ENCODE results near the gene ITFG1. TPM values are rescaled to one million over a fixed set of nuclear protein-coding genes. Genes with fewer than 3 reads are reported as not detected.
A peak's percentile ranks its signal among the peaks of the same experiment; 100 is the strongest.

ITFG1 gene
- total and polyA plus RNA-seq, 9 of the 15 experiments (the other 6 are each of a cell fraction or from before 2014, with no cell fraction given), result 17.1 to 83.5 (median 35.8) TPM

DNA sequence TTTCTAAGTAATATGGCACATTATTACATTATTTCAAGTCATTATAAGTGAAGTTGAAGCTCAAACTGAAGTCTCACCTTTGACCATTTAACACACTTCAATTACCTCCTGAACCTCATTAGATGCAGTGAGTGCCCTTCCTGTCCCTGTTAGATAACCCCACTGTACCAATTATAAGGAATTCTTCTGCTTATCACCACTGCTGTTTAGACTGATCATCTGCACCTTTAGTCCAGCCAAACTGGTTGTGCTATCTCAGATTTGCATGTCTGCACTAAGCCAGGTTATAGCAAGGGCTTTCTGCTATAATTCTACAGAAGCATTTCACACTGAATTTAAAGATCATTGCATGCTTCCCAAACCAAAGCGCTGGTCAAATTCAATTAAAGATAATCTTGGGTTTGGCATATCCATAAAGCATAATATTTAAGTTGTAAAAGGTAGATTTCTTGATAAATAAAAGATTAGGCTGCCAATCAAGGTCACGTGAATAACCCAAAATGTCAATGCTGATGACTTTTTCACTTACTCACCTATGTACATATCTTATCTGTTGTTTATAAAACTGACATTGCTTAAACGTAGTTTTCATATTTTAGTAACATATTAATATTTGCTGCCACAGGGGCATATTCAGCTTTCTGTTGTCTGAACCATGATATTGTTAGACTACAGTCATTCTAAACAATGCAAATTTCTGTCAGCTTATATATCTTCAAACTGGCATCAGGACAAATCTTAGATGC, 11.9 kb downstream of the ITFG1 start (continued):
- TF ChIP-seq STAT5A (IDR thresholded peaks at IDR 0.05; ENCODE audit: borderline replicate concordance, low read length) (peak; percentile 62; the same call in 1 of the 2 replicates), NR2F6 (CRISPR knock-in tag; IDR thresholded peaks at IDR 0.05) (no peak), KLF16 (IDR thresholded peaks at IDR 0.05) (peak; percentile 51; the same call in 1 of the 2 replicates), TEAD4 (IDR thresholded peaks at IDR 0.05; ENCODE audit: low read length) (peak; percentile 91), TEAD4 (CRISPR knock-in tag; IDR thresholded peaks at IDR 0.05; ENCODE audit: borderline replicate concordance) (no peak), TRIM24 (IDR thresholded peaks at IDR 0.05) (peak in 1 of 2 experiments; percentile 41; a peak in 1 of 4 replicates), CBFA2T3 (IDR thresholded peaks at IDR 0.05) (peak; percentile 94), PML (IDR thresholded peaks at IDR 0.05; ENCODE audit: low read length) (peak; percentile 57; the same call in 1 of the 2 replicates)
- TF ChIP-seq, protein P1, sequence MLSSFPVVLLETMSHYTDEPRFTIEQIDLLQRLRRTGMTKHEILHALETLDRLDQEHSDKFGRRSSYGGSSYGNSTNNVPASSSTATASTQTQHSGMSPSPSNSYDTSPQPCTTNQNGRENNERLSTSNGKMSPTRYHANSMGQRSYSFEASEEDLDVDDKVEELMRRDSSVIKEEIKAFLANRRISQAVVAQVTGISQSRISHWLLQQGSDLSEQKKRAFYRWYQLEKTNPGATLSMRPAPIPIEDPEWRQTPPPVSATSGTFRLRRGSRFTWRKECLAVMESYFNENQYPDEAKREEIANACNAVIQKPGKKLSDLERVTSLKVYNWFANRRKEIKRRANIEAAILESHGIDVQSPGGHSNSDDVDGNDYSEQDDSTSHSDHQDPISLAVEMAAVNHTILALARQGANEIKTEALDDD (IDR thresholded peaks at IDR 0.05), result peak; percentile 43; the same call in 1 of the 2 replicates
- TF ChIP-seq, protein P2, sequence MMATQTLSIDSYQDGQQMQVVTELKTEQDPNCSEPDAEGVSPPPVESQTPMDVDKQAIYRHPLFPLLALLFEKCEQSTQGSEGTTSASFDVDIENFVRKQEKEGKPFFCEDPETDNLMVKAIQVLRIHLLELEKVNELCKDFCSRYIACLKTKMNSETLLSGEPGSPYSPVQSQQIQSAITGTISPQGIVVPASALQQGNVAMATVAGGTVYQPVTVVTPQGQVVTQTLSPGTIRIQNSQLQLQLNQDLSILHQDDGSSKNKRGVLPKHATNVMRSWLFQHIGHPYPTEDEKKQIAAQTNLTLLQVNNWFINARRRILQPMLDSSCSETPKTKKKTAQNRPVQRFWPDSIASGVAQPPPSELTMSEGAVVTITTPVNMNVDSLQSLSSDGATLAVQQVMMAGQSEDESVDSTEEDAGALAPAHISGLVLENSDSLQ (IDR thresholded peaks at IDR 0.05), result peak; percentile 44; the same call in 1 of the 2 replicates
